ENCODE data around the gene OTUD5.

The OTUD5 gene

DNA sequence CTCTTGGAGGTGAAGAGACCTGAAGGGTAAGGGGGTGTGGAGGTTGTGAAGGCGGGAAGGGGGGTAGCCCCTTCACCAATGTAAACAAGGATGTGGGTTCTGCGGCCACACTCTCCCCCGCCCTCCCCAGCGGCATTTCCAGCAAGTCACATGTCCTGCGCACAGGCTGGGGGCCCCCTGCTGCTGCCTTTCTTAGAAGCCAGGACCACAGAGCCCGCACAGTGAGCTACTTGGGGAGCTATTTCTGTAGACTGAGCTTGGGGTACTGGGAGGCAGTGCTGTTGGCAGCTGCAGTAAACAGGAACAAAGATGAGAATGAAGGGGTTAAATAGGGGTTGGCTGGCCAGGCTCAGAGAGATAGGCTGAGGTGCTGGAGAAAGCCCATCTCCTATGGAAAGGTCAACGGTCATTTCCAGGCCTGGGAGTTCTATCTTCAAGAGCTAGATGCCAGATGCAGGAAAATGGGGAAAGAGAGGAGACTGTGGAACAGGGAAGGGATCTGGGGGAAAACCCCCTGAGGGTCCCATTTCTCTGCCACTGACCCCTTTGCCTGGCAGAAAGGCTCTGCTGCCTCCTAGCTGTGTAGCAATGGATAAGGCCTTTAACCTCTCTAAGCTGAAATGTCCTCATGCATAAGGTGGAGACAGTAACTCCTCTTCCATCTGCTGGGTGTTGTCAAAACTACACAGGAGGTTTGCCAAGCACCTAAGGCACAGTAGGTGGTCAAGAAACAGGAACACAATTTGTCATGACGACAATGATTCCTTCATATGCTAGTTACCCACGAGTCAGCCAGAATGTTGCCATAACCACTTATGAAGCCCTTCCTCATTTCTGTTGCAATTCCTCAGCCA lies 20.1 kb downstream of the OTUD5 start:
- peak; percentile 86 to 88 for DNase-seq

- DNase-seq = no peak
These were observed 20.9 kb downstream of the OTUD5 start for GRCh38 chrX:48936429-48937053.

DNA sequence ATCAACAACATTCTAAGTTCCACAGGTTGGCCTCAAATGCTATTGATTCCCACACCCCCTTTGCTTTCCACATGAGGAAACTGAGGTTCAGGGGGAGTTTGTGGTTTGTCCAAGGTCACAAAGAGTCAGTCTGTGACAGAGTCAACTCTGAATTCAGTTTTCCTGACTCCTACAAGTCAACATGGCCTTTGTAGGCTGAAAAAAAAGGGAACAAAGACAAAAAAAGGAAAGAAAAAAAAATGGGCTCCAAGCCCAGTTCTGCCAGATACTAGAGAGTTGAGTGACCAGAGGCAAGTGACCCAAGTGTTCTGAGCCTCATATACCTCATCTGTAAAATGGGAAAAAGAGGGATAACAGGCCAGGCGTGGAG lies 22.1 kb downstream of the OTUD5 start:
- no peak for DNase-seq

- DNase-seq = peak in 1 of 2 donors; percentile 32
These were observed 22.7 kb downstream of the OTUD5 start for GRCh38 chrX:48934581-48935300.

DNA sequence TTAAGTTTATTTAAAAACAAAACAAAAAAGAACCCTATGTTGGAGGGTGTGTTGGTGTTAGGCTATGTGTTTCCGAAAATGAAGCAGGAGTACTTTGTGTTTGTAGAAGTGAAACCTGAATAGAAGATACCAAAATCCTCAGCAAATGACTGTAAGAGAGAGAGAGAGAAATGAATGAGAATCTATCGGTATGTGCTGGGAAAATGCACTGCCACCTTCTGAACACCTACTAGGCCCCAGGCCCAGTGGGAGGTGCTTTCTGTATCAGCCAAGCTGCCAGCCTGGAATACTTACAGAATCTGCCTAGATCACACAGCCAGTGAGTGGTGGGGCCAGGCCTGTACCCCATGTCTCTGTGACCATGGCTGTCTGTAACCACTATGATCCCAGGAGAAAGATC lies 23.6 kb downstream of the OTUD5 start:
- peak in 1 of 2 donors; percentile 28 for DNase-seq

GRCh38 chrX:48927736-48928382 lies 29.5 kb downstream of the OTUD5 start:
- DNase-seq = no peak

DNA sequence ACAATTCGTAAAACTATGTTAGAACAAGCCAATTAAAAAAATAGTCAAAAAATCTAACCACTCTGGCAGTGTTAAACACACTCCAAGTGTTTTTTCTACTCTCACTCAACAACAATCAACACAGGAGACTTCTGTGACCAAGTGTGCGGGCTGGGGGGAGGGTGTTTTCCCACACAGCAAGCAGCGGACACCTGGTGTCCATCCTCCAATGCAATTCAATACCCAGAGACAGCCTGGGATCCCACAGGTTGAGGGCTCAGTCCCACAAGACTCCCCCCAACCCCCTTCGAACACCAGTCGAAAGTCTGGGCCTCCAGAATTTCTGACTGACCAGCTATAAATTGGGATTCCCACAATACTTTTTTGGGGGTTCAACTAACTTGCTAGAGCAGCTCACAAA lies 30.3 kb downstream of the OTUD5 start:
- DNase-seq = no peak

DNA sequence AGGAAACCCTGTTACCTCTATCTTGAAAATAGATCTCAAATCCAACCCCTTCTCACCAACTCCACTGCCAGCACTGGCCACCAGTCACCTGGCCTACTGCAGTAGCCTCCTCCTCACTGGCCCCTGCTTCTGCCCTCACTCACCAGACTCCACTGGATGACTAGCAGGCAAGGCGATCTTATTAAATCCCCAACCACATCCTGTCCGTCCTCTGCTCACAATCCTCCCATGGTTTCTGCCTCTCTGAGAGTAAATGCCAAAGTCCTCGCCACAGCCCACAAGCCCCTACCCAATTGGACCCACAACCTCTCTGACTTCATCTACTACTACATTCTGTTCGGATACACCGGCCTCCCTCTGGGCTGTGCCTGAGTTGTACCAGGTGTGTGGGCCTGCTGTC lies 33.1 kb downstream of the OTUD5 start:
- DNase-seq = no peak

DNA sequence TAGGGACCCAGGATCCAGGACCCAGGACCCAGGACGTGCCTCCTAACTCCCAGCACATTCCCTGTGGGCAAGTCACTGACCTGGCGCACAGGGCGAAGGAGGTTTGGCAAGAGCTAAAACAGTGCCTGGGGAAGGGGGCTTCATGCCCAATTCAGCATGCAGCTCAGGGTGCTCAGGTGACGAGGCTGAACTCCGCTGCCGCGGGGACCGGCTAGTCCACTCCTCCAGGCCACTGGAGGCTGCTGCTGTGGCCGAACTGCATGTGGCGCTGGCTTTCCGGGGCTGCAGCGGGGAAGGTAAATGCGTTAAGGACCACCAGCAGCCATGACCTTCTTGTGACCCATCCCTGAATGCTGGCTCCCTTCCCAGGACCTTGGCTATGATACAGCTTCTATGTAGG lies 33.6 kb downstream of the OTUD5 start:
- no peak for DNase-seq

GRCh38 chrX:48920718-48921104 lies 36.7 kb downstream of the OTUD5 start:
- no peak for DNase-seq

GRCh38 chrX:48919947-48920717 lies 37.3 kb downstream of the OTUD5 start:
- DNase-seq = peak in 1 of 2 donors; percentile 37

DNA sequence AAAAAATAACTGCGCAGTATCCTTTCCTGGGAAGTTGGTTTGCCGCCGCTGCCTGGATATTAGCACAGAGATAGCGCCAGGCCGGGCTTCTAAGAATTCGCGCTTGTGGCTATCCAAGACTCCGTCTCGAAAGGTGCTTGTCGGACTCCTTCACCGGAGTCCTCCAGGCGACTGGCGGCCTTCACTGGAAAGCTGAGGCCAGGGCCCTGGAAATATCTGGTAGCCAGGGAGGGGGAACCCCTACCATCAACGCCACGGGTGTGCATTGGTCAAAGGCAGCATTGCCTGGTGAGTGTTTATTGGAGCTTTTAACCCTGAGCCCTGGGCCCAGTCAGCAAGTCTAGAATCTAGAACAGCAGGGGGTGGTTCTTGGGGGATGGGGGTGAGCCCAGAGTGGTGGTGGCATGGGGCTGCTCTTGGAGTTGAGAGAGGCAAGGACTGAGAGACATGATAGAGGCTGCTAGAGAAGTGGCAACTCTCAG lies 38.0 kb downstream of the OTUD5 start:
- DNase-seq = peak in 1 of 2 donors; percentile 46

GRCh38 chrX:48918643-48919340 lies 38.6 kb downstream of the OTUD5 start, which contains the start of gene PIM2:
TSS of gene PIM2 (minus strand) at chrX:48919024. CDS start at chrX:48918834, 190 bp downstream.
- DNase-seq = peak; percentile 89

DNA sequence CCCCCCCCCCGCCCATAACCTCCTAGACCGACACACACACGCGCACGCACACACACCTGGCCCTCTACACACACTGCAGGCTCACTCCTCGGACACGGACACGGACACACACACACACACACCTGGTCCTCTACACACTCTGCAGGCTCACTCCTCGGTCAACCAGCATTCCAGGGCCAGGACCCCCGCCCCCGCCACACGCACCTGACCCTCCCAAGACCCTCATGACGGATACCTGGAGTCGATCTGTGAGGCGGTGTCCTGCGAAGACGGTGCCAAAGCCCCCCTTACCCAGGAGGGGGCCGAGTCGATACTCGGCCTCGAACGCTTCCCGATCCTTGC lies 39.1 kb downstream of the OTUD5 start:
- peak in 1 of 2 donors; percentile 22 for DNase-seq

DNA sequence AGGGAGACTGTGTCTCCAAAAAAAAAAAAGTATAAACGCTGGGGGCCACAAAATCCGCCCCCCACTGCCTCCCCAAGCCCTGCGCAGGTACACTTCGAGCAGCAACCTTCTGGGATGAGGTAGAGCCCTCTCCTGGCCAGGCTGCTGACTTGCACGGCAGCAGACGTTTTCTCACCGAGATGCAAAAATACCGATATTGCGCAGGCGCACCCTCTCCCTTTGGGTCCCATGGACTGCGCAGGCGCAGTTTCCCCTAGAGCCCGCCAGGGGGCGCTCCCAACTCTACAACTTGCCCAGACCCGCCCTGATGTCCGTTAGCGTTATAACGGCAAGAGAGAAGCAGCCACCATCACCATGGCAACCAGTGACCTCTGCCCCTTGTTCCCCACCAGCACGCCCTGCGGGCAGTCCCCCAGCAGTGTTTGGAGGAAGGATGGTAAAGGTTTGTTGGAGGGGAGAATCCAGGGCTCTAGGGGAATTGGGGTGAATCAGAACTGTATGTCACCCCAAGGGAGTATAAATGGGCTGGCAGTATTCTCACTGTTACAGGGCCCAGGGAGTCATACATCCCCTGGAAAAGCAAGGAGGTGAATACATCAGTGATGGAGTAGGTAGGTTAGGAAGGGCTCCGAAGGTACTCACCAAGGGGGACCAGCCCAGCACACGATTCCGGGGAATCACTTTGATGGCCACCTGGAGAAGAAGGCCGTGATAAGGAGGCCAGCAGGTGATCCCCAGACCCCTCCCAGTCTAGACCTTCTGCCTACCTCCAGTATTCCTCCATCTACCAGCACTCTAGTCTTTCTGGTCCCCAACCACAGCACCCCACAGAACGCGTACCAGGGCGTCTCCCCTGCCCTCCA lies 40.0 kb downstream of the OTUD5 start:
- DNase-seq = peak; percentile 83 to 85

- DNase-seq = no peak
These were observed 42.6 kb downstream of the OTUD5 start for GRCh38 chrX:48914593-48915493.

GRCh38 chrX:48913605-48914366 lies 43.6 kb downstream of the OTUD5 start:
- no peak for DNase-seq

DNA sequence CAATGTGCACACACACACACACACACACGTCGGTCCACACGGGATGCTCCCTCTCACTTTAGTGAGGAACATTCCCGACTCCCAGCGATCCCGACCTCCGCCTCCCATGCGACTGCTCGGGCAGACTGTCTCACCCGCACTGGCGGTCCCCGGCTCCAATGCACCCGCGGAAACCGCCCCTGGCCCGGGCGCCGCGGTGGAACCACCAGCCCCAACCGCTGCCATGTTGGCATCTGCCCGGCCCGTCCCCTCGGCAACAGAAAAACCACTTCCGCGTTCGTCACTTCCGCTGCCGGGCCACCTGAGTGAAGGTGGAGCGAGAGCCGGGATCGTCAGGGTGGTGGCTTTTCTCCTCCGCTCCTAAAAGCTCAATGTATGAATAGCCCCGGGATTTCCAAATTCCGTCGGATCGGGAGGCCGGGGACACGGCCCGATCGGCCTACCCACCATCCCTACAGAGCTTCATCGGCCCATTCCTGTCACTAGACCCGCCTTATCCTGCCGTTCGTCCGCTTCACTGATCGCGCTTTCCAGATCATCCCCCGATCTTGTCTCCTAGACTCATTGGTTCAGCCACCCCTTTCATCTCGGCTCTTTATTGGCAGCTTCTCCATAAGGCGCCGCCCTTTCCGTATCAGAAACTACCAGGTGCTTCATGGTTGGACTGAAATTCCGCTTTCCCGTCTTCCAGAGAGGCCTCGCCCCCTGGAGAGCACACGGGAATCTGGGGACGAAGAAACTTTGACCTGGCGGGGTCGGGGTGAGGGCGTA lies 45.8 kb downstream of the OTUD5 start, which contains the start of gene SLC35A2:
SLC35A2 (minus strand) TSS at position 235 of the 771 bp plus-strand sequence; CDS start at position 225, 10 bp downstream.
- DNase-seq = peak; percentile 87
